Hindlimb muscle (tissue), 1 donor: ENCODE results near the gene RNF213. TPM values are rescaled to one million over a fixed set of nuclear protein-coding genes. Genes with fewer than 3 reads are reported as not detected.

Experiments
- DNase-seq: peaks from one replicate; pipeline ENCODE4 v3.0.0-alpha.2; 2013
- polyA plus RNA-seq: library from polyadenylated mRNA; unstranded; fragments of 120-200 nt; gene quantifications from one replicate; pipeline ENCODE4 v1.2.1, GENCODE V29; 2013; ENCODE audit not compliant: insufficient read length

Gene RNF213
- polyA plus RNA-seq, 1 donor = 40.0 TPM

GRCh38 chr17:80421381-80422090, 160.9 kb downstream of the RNF213 start:
- DNase-seq = no peak

- no peak for DNase-seq
Observed at GRCh38 chr17:80422276-80422675, 161.6 kb downstream of the RNF213 start.

- DNase-seq = no peak
Observed at GRCh38 chr17:80422981-80423380, 162.3 kb downstream of the RNF213 start.

GRCh38 chr17:80423536-80424225, 163.0 kb downstream of the RNF213 start:
- DNase-seq = no peak

GRCh38 chr17:80424261-80424660, 163.6 kb downstream of the RNF213 start:
- DNase-seq = no peak

GRCh38 chr17:80424878-80425765, 164.5 kb downstream of the RNF213 start:
- DNase-seq = no peak

GRCh38 chr17:80425835-80426426, 165.3 kb downstream of the RNF213 start:
- DNase-seq = no peak

- DNase-seq = peak; percentile 74
Observed at GRCh38 chr17:80426671-80427326, 166.1 kb downstream of the RNF213 start.

- no peak for DNase-seq
Observed at GRCh38 chr17:80427366-80428282, 167.0 kb downstream of the RNF213 start.

GRCh38 chr17:80428363-80428762, 167.7 kb downstream of the RNF213 start:
- DNase-seq = no peak

GRCh38 chr17:80428796-80429195, 168.1 kb downstream of the RNF213 start:
- DNase-seq = no peak

- no peak for DNase-seq
Observed at GRCh38 chr17:80429356-80430275, 169.0 kb downstream of the RNF213 start.

- no peak for DNase-seq
Observed at GRCh38 chr17:80430446-80431245, 170.0 kb downstream of the RNF213 start.

- DNase-seq = no peak
Observed at GRCh38 chr17:80431246-80432195, 170.9 kb downstream of the RNF213 start.

- no peak for DNase-seq
Observed at GRCh38 chr17:80432350-80432955, 171.8 kb downstream of the RNF213 start.

- DNase-seq = no peak
Observed at GRCh38 chr17:80432961-80433550, 172.4 kb downstream of the RNF213 start.
